Panc1 (cell line): ENCODE measurements around the gene SGSH. TPM values are rescaled to one million over a fixed set of nuclear protein-coding genes. Genes with fewer than 3 reads are reported as not detected.

ENCODE experiments used
- ATAC-seq: fragments of 200-7000 bp; cut with Tn5 transposase; 2 replicates; pipeline ENCODE4 v1.9.1; 2020; ENCODE audit warnings: mild to moderate bottlenecking, moderate library complexity
- BruUV-seq: library from RNA; stranded (reverse); fragments of 400-500 nt; replicated peaks from 2 replicates; lab custom pipeline; 2021; lab: Mats Ljungman, UMichigan
- CTCF ChIA-PET: fragments of 300-600 bp; sonication (Branson Sonifier 250); formaldehyde crosslinking; loops from one replicate; lab custom pipeline; 2022; ENCODE audit warnings: antibody characterized with exemption; lab: Charles Lee
- POLR2A ChIA-PET: fragments of 300-600 bp; sonication (Branson Sonifier 250); formaldehyde crosslinking; loops from one replicate; lab custom pipeline; 2022; ENCODE audit warnings: antibody characterized with exemption; lab: Charles Lee
- DNase-seq: peaks from one replicate; pipeline ENCODE4 v3.0.0-alpha.2; 2010; ENCODE audit warnings: low read depth, low spot score
- H3K27ac ChIP-seq: 2 replicates; pipeline ENCODE4 v1.5.1; 2011; ENCODE audit warnings: mild to moderate bottlenecking, low read length, inconsistent platforms
- H3K27me3 ChIP-seq: fragments of 200-500 bp; sonication (Bioruptor generic); 2 replicates; pipeline ENCODE4 v1.6.0; 2014; ENCODE audit warnings: low read length, inconsistent platforms; ENCODE audit not compliant: control insufficient read depth, insufficient read depth
- H3K36me3 ChIP-seq: fragments of 200-500 bp; sonication (Bioruptor generic); 2 replicates; pipeline ENCODE4 v1.5.1; 2014; ENCODE audit warnings: inconsistent platforms, mild to moderate bottlenecking, low read length, moderate library complexity; ENCODE audit not compliant: control insufficient read depth, insufficient read depth
- H3K4me1 ChIP-seq: 2 replicates; pipeline ENCODE4 v1.5.1; 2011; ENCODE audit warnings: inconsistent platforms, mild to moderate bottlenecking, low read length, moderate library complexity; ENCODE audit not compliant: control insufficient read depth, insufficient read depth
- H3K4me3 ChIP-seq, 2 experiments: 2 replicates each; pipeline ENCODE4 v1.5.1; 2011 to 2012; ENCODE audit warnings: low read depth in 2 of 2, low read length in 2 of 2, mild to moderate bottlenecking in 2 of 2, inconsistent platforms in 1 of 2, moderate library complexity in 1 of 2
- H3K9me3 ChIP-seq: fragments of 200-500 bp; sonication (Bioruptor generic); 2 replicates; pipeline ENCODE4 v1.5.1; 2014; ENCODE audit warnings: low read depth, mild to moderate bottlenecking, inconsistent platforms, low read length, moderate library complexity; ENCODE audit not compliant: control insufficient read depth, insufficient read depth
- POLR2AphosphoS5 ChIP-seq: IDR thresholded peaks from 2 replicates; pipeline ENCODE4 v1.6.1; 2012; ENCODE audit warnings: mild to moderate bottlenecking, low read depth, low read length, moderate library complexity
- SIN3A ChIP-seq: IDR thresholded peaks from 2 replicates; pipeline ENCODE4 v1.6.1; 2012; ENCODE audit warnings: low read depth, mild to moderate bottlenecking, low read length, moderate library complexity, borderline replicate concordance; ENCODE audit not compliant: insufficient read depth
- TCF7L2 ChIP-seq: IDR thresholded peaks from 2 replicates; pipeline ENCODE4 v1.6.1; 2011; ENCODE audit warnings: mild to moderate bottlenecking, low read depth, low read length, inconsistent platforms
- in situ Hi-C: cut with HindIII; loops from 2 replicates; pipeline ENCODE4 v1.10.0; 2016; ENCODE audit warnings: low sequenced_read_pairs, low pct_unique_long_range_greater_than_20kb
- intact Hi-C: fragments of 100-400 bp; cut with micrococcal nuclease; formaldehyde crosslinking; loops from one replicate; pipeline ENCODE4 v1.10.0; 2022; ENCODE audit not compliant: unreplicated experiment
- total RNA-seq: library from RNA; stranded (reverse); gene quantifications from one replicate; pipeline ENCODE4 v1.2.1, GENCODE V29; 2021; ENCODE audit not compliant: unreplicated experiment
- TF ChIP-seq, protein P1 (sequence below): fragments of 450-650 bp; IDR thresholded peaks from 2 replicates; pipeline ENCODE4 v1.5.1; 2017; ENCODE audit warnings: mild to moderate bottlenecking
- TF ChIP-seq, protein P2 (sequence below), 2 experiments: IDR thresholded peaks; 2 replicates each; pipeline ENCODE4 v1.6.1; 2011 to 2012; ENCODE audit warnings: low read depth in 2 of 2, control low read depth in 1 of 2, low read length in 1 of 2, mild to moderate bottlenecking in 1 of 2, moderate library complexity in 1 of 2; ENCODE audit not compliant: insufficient read depth in 1 of 2

Gene SGSH
- total RNA-seq, 1 experiment from 2014 or later = 70.2 TPM

DNA sequence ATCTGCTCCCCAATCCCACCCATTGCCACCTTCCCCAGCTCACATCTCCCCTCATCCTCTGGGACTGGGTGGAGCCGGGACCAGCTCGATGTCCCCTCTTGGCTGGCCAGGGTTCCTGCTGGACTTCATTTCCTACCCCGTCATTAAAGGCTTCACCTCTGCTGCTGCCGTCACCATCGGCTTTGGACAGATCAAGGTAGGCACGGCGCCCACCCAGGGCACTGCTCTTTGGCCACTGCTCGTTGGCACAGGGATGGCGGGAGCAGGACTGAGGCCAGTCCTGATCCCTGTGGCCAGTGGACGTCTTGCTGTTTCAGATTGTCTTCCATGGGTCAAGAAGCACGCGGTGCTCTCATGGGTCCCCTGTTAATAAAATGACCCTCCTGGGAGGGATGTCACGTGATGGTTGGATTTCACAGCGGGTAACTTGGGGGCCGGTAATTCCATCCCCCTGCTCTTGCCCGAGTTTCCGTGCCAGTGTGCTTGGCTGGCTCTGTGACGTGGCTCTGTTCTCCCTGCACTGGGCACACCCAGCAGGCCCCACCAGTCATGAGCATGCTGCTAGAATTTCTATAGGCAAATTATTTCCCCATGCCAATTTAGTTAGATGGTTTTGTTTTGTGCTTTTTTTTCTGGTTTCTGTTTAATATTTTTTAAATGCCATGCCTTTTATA is 3.1 kb upstream of the SGSH start:
- POLR2A ChIA-PET = no interaction called here
- intact Hi-C loops = no loop called here
- no TSS peak for BruUV-seq

DNA sequence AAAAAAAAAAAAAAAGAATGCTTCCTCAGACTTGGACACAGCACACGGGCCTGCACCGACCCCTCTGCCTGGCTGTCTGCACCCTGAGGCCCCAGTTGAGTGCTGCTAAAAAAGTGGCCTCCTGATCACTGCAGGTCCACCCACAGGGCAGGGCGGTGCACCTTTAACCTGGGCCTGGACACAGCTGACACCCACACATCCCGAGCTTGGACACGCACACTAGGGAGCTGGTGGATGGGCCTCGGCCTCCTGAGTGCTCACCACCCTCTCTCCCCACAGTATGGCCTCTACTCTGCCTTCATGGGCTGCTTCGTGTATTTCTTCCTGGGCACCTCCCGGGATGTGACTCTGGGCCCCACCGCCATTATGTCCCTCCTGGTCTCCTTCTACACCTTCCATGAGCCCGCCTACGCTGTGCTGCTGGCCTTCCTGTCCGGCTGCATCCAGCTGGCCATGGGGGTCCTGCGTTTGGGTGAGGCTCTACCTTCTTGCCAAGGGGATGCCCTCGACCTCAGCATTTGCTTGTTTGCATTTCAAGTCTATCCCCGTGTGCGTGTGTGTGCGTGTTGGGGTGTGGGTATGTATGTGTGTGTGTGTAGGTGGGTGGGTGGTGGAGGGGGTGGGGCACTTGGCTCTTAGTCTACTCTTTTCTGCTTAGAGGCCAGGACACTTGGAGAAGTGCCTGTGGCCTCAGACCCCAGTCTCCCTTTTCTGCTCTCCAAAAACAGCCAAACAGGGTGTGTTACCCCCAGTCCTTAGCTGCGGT is 2.4 kb upstream of the SGSH start:
- Histone ChIP-seq H3K27ac (no peak overlapping the region), H3K9me3 (no peaks in the 10 kb centered on the region), H3K4me1 (peaks cover 14% of the 10 kb centered on the region), H3K27me3 (no peaks in the 10 kb centered on the region), H3K36me3 (no peaks in the 10 kb centered on the region; the same call in 1 of the 2 replicates), H3K4me3 (no peak overlapping the region)
- CTCF ChIA-PET = no interaction called here
- no peak for ATAC-seq
- intact Hi-C loops (no loop called here), in situ Hi-C loops (no loop called here)
- TF ChIP-seq SIN3A (no peak), POLR2AphosphoS5 (no peak), TCF7L2 (no peak)
- TF ChIP-seq, protein P1, sequence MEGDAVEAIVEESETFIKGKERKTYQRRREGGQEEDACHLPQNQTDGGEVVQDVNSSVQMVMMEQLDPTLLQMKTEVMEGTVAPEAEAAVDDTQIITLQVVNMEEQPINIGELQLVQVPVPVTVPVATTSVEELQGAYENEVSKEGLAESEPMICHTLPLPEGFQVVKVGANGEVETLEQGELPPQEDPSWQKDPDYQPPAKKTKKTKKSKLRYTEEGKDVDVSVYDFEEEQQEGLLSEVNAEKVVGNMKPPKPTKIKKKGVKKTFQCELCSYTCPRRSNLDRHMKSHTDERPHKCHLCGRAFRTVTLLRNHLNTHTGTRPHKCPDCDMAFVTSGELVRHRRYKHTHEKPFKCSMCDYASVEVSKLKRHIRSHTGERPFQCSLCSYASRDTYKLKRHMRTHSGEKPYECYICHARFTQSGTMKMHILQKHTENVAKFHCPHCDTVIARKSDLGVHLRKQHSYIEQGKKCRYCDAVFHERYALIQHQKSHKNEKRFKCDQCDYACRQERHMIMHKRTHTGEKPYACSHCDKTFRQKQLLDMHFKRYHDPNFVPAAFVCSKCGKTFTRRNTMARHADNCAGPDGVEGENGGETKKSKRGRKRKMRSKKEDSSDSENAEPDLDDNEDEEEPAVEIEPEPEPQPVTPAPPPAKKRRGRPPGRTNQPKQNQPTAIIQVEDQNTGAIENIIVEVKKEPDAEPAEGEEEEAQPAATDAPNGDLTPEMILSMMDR = no peak
- TF ChIP-seq, protein P2, sequence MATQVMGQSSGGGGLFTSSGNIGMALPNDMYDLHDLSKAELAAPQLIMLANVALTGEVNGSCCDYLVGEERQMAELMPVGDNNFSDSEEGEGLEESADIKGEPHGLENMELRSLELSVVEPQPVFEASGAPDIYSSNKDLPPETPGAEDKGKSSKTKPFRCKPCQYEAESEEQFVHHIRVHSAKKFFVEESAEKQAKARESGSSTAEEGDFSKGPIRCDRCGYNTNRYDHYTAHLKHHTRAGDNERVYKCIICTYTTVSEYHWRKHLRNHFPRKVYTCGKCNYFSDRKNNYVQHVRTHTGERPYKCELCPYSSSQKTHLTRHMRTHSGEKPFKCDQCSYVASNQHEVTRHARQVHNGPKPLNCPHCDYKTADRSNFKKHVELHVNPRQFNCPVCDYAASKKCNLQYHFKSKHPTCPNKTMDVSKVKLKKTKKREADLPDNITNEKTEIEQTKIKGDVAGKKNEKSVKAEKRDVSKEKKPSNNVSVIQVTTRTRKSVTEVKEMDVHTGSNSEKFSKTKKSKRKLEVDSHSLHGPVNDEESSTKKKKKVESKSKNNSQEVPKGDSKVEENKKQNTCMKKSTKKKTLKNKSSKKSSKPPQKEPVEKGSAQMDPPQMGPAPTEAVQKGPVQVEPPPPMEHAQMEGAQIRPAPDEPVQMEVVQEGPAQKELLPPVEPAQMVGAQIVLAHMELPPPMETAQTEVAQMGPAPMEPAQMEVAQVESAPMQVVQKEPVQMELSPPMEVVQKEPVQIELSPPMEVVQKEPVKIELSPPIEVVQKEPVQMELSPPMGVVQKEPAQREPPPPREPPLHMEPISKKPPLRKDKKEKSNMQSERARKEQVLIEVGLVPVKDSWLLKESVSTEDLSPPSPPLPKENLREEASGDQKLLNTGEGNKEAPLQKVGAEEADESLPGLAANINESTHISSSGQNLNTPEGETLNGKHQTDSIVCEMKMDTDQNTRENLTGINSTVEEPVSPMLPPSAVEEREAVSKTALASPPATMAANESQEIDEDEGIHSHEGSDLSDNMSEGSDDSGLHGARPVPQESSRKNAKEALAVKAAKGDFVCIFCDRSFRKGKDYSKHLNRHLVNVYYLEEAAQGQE (IDR thresholded peaks at IDR 0.05; ENCODE audit: insufficient read depth in 1 of 2, low read depth in 2 of 2, low read length in 1 of 2) = no peak
- BruUV-seq = TSS peak; percentile 50
- POLR2A ChIA-PET = interaction anchor here (0.7 kb wide), 1 partner anchor 16 kb away, joined by 5 read pairs; no protein-coding TSS in a partner anchor
- DNase-seq = no peak

More for the DNA sequence above, 3.1 kb upstream of the SGSH start:
- H3K4me1 ChIP-seq = peaks cover 14% of the 10 kb centered on the region
- CTCF ChIA-PET = no interaction called here
- no peaks in the 10 kb centered on the region for H3K27me3 ChIP-seq
- DNase-seq (no peak), ATAC-seq (no peak)
- H3K9me3 ChIP-seq = no peaks in the 10 kb centered on the region
- no peaks in the 10 kb centered on the region; the same call in 1 of the 2 replicates for H3K36me3 ChIP-seq
- TF ChIP-seq POLR2AphosphoS5 = no peak
- TF ChIP-seq SIN3A = no peak
- TF ChIP-seq, protein P1 = no peak
- TF ChIP-seq, protein P2 (IDR thresholded peaks at IDR 0.05; ENCODE audit: insufficient read depth in 1 of 2, low read depth in 2 of 2, low read length in 1 of 2) = no peak
- TF ChIP-seq TCF7L2 = no peak
- H3K27ac ChIP-seq = no peak overlapping the region
- in situ Hi-C loops = no loop called here
- H3K4me3 ChIP-seq = no peak overlapping the region
